GM19043 (cell line): ENCODE data around the gene CCDC87.
"Not testable (repeated sequence)": the region's sequence is repeated elsewhere in the genome, so short reads cannot be mapped to it uniquely, and the experiment has no call there.

Source experiments
- ATAC-seq: cut with Tn5 transposase; IDR thresholded peaks from one replicate; pipeline ENCODE4 v1.9.1; 2021; ENCODE audit warnings: low read depth; ENCODE audit not compliant: unreplicated experiment

The CCDC87 gene

DNA sequence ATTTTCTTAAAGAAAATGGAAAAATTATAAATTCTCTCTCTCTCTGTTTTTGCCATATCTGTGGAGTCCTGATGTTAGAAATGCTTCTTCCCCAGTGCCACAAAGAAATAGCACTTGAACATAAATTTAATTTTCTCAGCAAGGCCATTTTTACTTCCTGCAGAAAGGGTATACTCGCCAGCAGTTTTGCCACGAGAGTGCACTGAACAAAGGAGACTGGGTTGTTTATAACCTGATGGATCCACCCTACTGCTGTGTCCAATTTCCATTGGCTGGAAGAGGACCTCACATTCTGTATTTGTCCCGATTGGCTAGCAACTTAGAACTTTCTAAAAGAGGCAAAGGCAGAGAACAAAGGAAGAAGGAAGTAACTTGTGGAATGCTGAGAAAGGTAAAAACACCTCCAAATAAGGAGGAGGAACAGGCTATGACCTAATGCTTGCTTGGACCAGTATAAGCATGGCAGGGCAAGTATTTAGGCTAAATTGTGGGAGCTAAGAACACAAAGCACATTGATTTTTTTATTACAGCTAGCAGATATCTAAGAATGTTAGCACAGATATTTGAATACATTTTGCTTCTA lies 10.2 kb downstream of the CCDC87 start:
- ATAC-seq: not testable (repeated sequence)

DNA sequence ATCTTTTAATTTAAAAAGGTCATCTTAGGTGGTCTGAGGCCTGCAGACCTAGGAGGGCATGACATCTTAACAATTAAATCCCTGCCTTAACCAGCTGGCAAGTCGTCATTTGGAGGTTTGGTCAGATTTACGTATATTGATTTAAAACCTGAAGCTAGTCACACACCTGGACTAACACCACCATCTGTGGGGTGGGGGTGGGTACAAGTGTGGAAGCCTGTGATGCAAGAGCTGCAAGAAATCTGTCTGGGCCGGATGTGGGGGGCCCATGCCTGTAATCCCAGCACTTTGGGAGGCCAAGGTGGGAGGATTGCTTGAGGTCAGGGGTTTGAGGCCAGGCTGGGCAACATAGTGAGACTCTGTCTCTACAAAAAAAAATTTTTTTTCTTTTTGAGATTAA lies 11.6 kb downstream of the CCDC87 start:
- ATAC-seq: no peak

DNA sequence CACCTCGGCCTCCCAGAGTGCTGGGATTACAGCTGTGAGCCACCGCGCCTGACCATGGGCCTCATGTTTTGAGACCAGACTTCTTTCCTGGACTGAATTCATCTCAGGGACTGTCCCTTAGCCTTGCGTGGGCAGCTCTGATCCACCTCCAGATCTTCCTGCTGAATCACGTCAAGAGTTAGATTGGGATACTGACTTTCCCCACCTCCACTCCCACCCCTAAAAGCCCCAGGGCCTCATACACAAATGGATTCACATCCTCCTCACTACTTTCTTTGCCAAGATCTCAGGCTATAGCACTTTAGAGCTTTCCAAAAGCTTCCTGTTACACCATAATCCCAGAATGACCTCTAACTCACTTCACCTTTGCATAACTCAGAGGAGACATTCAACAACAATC lies 12.1 kb downstream of the CCDC87 start:
- no peak for ATAC-seq

DNA sequence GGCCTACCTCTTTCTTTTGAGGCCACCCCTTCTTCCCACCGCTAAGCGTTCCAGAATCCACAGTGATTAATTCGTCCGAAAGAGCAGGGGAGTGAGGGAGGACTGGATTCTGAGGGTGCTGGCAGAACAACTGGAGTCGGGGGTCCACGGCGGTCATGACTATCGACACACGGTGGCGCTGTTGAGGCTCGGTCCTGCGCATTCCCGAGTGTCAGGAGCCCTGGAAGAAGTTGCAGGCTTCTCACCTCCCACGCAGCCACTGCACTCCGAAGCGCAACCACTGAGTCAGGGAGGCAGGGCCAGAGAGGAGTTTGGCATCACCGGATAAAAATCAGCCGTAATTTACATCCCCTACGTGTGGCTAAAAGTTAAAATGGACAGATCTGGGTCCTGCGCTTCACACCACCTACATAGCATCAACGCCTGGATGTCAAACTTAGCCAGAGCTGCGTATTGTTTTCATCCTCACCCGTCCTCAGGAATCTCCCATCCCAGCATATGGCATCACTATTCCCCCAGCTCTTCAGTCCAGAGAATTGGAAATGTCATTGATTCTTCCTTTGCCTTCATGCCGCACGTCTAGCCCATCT lies 13.8 kb downstream of the CCDC87 start:
- ATAC-seq: no peak

DNA sequence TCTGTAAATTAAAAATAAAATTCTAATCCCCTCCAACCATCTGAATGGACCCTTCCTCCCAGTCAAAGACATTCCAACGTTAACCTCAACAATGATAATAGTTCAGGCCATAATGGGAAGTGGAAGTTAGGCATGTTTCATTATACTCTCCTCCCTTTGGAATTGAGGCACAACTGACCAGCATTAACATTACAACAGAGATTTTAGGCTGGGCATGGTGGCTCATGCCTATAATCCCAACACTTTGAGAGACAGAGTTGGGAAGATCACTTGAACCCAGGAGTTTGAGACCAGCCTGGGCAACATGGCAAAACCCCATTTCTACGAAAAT lies 22.0 kb downstream of the CCDC87 start:
- ATAC-seq: no peak

DNA sequence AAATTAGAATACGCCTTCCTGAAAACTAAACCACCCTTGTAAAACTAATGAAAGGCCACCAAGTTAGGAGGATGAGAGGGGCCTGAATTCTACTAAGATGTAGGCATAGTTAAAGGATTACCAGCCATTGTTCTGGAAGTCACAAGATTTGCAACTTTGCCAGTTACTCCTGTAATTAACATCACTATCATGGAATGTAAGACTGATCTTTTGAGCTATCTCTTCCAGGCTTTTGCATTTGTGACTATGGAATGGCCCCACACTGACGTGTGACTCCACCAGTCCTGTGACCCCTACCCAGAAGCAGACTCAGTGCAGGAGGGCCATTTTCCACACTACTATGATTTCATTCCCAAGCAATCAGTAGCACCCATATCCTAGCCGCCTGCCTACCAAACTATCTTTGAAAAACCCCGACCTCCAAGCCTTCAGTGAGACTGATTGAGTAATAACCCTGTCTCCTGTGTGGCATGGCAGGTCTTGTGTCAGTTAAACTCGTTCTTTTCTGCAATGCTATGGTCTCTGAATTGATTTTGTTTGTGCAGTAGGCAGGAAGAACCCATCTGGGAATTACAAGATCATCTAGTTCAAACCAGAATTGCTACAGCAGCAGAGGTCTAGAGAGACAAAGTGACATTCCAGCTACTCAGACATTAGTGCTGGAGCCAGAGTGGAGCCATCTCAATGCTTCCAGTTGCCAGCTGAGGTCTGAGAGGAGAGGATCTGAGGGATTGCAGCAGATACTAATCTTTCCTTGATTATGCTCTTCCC lies 22.6 kb downstream of the CCDC87 start:
- no peak for ATAC-seq

DNA sequence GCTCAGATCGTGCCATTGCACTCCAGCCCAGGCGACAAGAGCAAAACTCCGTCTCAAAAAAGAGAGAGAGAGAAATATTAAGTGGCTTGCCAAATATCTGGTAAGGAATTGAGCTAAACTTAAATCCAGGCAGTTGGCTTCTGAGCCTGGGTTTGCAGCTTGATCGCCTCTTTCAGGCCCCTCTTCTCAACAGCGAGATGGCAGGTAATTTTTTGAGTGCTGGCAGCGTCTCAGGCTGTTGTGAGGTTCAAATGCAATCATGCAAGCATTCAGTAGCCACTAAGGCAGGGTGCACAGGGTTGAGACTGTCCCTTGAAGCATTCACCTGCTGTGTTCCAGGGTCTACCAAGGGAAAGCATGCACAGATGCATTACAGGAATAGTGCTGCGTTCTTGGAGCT lies 23.8 kb downstream of the CCDC87 start:
- no peak for ATAC-seq

DNA sequence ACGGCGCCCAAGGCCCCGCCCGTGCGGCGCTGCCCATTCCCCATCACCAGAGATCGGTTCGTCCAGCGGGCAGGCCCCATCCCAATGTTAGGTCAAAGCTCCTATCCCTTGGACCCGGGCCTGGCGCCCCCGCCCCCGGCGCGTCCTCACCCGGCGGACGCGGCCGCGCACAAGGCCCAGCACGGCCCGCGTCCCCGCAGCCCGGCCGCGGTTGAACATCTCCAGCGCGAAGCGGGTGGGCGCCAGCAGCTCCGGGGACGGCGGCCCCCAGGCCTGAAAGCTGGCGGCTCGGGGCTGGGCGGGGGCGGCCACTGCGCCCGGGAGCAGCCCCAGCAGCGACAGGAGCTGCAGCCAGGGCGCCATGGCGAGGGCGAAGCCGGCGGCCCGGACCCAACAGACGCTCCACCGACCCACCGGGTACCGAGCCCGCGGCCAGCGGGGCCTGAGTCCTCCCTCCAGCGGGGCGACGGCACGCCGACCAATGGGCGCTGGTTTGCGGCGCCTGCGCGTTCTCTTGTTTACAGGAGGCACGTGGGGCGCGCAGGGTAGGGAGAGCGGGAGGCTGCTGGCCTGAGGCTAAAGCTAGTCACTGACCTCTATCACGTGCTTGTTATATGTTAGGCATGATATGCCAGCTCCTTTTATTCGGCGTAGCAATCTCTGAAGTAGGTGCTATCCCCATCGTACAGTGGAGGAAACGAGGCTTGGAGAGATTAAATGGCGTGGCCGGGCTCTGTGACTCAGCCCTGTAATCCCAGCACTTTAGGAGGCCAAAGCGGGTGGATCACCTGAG lies 24.5 kb downstream of the CCDC87 start, which contains the start of gene CTSF:
TSS of gene CTSF (minus strand) at position 483 of the 793 bp plus-strand sequence. CDS start at position 363, 120 bp downstream.
- ATAC-seq: no peak

DNA sequence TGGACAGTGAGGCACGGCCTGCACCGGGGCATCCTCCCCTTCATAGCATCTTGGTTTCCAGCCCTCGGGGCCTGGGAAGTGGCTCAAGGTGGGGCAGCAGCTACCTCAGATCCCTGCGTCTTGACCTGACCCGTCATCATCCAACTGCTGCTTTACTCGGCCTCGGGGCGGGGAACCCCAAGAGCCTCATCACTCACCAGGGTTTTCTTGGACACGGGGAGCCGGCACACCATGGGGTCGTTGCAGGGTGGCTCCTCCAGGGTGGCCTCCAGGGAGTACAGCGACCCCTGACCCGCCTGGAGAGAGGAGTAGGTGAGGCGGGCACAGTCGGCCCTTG lies 25.1 kb downstream of the CCDC87 start:
- ATAC-seq: no peak

DNA sequence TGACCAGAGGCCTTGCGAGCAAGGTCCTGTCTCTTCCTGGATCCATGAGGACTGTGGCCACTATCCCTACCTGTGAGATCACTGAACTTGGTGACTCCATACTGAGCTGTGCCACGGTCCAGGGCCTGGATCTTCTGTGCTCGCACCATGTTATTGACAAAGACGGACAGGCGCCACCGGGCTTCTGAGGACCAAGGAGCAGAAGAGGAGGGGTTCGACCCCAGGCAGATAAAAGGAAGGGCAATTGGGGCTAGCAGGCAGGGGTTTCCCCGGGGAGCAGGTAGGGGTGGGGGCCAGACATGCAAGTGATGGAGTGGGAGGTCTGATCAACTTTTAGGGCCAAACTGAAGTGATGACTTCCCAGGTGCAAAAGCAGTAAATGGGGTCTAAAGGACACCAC lies 26.6 kb downstream of the CCDC87 start:
- ATAC-seq: no peak

DNA sequence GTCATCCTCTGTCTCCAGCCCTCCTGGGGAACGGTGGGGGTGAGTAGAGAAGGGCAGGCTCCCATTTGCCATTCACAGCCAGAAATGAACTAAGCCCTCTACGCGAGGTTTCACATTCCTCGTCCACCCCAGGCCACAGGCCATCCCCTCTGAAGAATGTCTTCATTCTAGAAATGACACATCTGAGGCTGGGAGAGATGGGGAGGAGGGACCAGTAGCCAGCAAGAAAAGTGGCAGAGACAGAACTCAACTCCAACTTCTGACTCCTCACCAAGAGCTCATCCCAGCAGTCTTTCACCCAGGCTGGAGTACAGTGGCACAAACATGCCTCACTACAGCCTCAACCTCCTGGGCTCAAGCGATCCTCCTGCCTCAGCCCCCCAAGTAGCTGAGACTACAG lies 27.9 kb downstream of the CCDC87 start:
- ATAC-seq: no peak

DNA sequence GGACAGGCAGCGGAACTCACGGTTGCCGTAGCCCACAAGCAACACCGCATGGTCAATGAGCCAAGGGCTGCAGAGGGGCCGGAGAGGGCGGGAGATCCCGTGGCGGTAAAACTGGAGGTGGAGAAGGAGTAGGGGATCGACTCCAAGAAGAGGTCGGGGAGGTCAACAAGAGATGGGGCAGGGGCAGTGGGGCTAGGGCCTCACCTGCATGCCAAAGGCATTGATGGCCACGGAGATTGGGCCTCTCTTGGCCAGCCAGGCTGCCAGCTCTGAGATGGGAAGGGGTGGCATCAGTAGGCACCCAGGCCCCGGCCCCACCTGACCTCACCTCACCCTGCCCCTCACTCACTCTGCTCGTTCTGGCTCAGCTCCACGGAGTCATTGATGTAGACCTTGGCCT lies 28.3 kb downstream of the CCDC87 start:
- no peak for ATAC-seq

DNA sequence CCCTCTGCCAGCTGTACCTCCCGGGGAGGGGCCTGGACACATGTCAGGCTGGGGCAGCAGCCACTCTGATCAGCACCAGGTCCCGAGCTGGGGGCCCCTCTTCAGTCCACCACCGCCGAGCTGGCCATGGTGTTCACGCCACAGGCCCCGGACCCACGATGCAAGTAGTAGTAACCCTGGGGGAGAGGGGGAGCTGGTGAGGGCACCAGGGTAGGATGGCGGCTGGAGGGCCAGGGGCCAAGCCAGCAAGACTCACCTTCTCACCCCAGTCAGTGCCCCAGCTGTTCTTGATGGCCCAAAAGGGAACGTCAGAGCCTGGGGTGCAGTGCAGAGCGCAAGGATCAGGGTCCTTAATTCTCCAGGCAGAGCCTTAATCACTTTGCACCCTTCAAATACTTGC lies 29.0 kb downstream of the CCDC87 start:
- ATAC-seq: no peak

DNA sequence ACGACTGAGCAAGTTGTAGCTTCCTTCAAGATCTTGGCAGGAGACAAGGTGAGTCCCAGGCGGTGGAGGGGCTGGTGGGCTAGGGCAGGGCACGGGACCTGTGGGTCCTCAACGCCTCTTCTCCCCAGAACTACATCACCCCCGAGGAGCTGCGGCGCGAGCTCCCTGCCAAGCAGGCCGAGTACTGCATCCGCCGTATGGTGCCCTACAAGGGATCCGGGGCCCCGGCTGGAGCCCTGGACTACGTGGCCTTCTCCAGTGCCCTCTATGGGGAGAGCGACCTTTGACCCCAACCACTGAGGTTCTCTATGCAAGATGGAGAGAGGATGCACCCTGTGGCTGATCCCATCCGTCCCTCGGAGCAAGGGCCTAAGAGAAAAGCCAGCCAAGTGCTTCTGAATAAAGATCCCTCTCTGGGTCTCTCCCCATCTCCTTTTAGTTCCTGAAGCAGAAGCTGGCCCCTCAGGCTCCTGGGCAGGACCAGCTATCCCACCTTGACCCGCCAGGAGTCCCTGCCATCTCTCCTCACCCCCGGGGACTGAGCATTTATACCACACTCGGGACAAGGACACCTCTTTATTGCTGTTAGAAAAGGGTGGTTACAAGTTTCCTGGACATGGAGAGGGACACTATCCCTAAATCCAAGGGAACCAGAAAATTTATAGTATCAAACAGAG lies 29.8 kb downstream of the CCDC87 start:
- ATAC-seq: no peak

DNA sequence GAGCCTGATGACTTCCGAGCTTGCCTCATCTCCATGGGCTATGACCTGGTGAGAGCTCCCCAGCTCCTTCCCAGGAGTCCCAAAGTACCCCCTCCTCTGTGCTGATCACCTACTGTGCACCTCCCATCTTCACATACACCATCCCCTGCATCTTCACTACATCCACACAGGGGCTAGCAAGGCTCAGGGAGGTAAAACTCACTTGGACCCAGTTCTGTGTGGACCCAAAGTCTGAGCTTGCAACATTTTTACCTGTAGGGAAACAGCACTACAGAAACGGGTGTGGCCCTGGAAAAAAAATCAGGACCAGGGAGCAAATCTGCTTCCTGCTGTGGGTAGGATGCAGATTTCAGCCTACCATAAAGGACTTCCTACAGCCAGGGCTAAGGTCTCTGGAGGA lies 30.6 kb downstream of the CCDC87 start:
- no peak for ATAC-seq

DNA sequence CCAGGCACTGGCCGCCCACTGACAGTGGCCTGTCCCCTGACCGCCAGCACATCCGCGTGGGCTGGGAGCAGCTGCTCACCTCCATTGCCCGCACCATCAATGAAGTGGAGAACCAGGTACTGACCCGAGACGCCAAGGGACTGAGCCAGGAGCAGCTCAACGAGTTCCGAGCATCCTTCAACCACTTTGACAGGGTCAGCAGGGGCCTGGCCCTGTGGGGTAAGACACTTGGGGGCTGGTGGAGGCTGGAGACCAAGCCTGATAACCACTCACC lies 31.0 kb downstream of the CCDC87 start:
- no peak for ATAC-seq

DNA sequence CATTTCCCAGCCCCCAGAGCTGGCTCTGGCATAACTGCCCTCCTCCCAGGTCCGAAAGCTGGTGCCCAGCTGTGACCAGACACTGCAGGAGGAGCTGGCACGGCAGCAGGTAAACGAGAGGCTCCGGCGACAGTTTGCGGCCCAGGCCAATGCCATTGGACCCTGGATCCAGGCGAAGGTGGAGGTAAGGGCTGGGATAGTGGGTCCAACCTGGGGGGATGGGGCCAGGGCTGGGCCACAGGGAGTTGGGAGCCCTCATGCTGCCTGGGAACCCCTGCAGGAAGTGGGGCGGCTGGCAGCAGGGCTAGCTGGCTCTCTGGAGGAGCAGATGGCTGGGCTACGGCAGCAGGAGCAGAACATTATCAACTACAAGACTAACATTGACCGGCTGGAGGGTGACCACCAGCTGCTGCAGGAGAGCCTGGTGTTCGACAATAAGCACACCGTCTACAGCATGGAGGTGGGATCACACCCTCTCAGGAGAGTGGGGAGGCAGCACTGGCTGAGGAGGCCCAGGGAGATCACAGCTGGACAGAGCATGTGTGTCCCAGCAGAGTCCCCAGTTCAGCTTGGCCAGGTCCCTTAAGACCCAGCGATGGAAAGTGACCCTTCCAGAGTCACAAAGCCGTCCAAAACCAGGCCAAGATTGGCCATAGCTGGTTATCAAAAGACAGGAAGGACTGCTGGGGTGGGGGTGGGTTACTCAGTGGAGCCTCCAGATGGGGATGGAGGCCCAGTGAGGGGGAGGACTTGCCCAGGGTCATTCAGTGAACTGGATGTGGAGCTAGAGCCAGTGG lies 31.5 kb downstream of the CCDC87 start:
- no peak for ATAC-seq

DNA sequence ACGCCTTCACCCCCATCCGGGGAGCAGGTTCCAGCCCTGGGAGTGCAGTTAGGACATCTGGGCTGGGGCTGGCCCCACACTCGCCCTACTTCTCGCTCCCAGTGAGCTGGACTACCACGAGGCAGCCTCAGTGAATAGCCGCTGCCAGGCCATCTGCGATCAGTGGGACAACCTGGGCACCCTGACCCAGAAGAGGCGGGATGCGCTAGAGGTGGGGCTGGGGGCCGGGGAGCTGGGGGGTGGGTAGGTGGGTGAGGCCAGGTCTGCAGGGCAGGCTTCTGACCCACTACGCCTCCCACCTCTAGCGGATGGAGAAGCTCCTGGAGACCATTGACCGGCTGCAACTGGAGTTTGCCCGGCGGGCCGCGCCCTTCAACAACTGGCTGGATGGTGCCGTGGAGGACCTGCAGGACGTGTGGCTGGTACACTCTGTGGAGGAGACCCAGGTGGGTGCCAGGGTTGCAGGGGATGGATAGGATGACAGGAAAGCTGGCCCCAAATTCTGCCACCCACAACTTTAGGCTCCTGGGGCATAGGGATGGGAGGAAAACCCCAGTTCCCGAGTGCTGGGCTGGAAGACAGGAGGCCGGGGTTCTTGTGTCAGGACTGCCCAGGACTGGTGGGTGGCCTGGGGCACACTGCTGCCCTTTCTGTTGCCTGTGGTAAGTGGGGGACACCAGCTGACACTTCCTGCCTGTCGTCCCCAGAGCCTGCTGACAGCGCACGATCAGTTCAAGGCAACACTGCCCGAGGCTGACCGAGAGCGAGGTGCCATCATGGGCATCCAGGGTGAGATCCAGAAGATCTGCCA lies 32.8 kb downstream of the CCDC87 start:
- no peak for ATAC-seq

DNA sequence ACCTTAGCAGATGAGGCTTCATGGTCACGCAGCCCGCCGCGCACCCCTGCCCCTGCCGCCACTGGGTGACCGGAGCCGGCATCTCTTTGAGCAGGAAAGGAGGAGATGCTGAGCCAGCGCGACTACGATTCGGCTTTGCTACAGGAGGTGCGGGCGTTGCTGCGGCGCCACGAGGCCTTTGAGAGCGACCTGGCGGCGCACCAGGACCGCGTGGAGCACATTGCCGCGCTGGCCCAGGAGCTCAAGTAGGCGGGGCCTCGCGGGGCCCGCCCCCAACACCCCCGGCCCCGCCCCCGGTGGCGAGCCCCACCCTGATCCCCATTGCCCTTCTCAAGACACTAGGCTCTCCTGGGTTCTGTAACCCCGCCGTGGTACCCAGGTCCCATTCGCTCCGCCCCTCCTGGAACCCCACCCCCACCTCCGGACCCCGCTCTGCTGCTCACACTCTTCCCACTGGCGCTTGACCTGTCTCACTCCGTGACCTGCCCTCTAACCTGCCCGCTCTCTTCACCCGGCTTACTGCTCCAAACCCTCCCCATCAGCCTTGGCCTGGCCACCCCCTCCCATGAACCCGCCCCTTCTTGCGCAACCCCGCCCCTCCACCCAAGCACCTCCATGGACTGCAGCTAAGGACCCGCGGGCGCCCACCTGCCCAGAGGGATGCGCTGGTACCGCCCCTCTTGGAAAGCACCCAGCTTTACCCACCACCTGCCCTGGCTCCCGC lies 33.6 kb downstream of the CCDC87 start:
- ATAC-seq: no peak
